ENCODE data around the gene OR5AU1. TPM values are rescaled to one million over a fixed set of nuclear protein-coding genes. Genes with fewer than 3 reads are reported as not detected.

Gene OR5AU1
- total RNA-seq, 4 donors from 2014 or later, result not detected

GRCh38 chr14:21200752-21201461, 45.0 kb upstream of the OR5AU1 start:
- no peak for TF ChIP-seq CTCF (IDR thresholded peaks at IDR 0.05; ENCODE audit: low read depth)

- no peak for TF ChIP-seq CTCF (IDR thresholded peaks at IDR 0.05; ENCODE audit: low read depth)
Measured at GRCh38 chr14:21199611-21200560, 44.0 kb upstream of the OR5AU1 start.

GRCh38 chr14:21197418-21198205, 41.7 kb upstream of the OR5AU1 start:
- no peak for TF ChIP-seq CTCF (IDR thresholded peaks at IDR 0.05; ENCODE audit: low read depth)

- no peak for TF ChIP-seq CTCF (IDR thresholded peaks at IDR 0.05; ENCODE audit: low read depth)
Measured at GRCh38 chr14:21194597-21194996, 38.7 kb upstream of the OR5AU1 start.

GRCh38 chr14:21192875-21193535, 37.1 kb upstream of the OR5AU1 start:
- no peak for TF ChIP-seq CTCF (IDR thresholded peaks at IDR 0.05; ENCODE audit: low read depth)

- TF ChIP-seq CTCF (IDR thresholded peaks at IDR 0.05; ENCODE audit: low read depth), result no peak
Measured at GRCh38 chr14:21192447-21192822, 36.6 kb upstream of the OR5AU1 start.

Data from subcutaneous adipose tissue (tissue), 4 donors.